K562 (cell line): Measurements from ENCODE around the gene RUNX1. TPM values are rescaled to one million over a fixed set of nuclear protein-coding genes. Genes with fewer than 3 reads are reported as not detected.
A peak's percentile ranks its signal among the peaks of the same experiment; 100 is the strongest.

Experiments used
- ATAC-seq: fragments of 200-7000 bp; cut with Tn5 transposase; 3 replicates; pipeline ENCODE4 v1.9.1; 2020; ENCODE audit warnings: moderate library complexity
- BruUV-seq: library from RNA; stranded (reverse); fragments of 400-500 nt; replicated peaks from 2 replicates; lab custom pipeline; 2021; lab: Mats Ljungman, UMichigan
- CTCF ChIA-PET: fragments of 300-600 bp; formaldehyde crosslinking; extraction: SDS; loops from one replicate; lab custom pipeline; 2021; ENCODE audit warnings: low intra/inter-chr PET ratio; lab: Yijun Ruan, JAX
- POLR2A ChIA-PET: fragments of 300-600, 350-650 bp; sonication (Branson Sonifier 250); formaldehyde crosslinking; extraction: SDS; loops from one replicate; lab custom pipeline; 2021; ENCODE audit warnings: antibody characterized with exemption, inconsistent platforms; lab: Yijun Ruan, JAX
- DNase-seq, 4 experiments: peaks; one replicate each; pipeline versions ENCODE4 v3.0.0 to v3.0.0-alpha.2; 2011 to 2018; ENCODE audit warnings: low spot score in 3 of 4, mixed read lengths in 3 of 4; ENCODE audit errors: extremely low read depth in 1 of 4
- FAIRE-seq: peaks from 2 replicates; lab custom pipeline; 2011; peaks lifted over from hg19 to GRCh38; lab: Jason Lieb, UNC
- H2AFZ ChIP-seq: 2 replicates; pipeline ENCODE4 v1.6.0; 2011; ENCODE audit warnings: low read depth, low read length, control low read depth, inconsistent platforms
- H3K27ac ChIP-seq: fragments of 200-600 bp; 3 replicates; pipeline ENCODE4 v1.8.0; 2011; ENCODE audit warnings: low read depth, mild to moderate bottlenecking, control low read depth, inconsistent platforms, low read length, moderate library complexity, mixed read lengths; ENCODE audit errors: extremely low read depth
- H3K27me3 ChIP-seq, 2 experiments: fragments of 300-600 bp in 1 of 2; 2 replicates in 1 of 2; 3 replicates in 1 of 2; pipeline versions ENCODE4 v1.6.0 to v1.8.0; 2011; ENCODE audit warnings: inconsistent platforms in 2 of 2, low read length in 2 of 2, mild to moderate bottlenecking in 1 of 2, mixed read lengths in 1 of 2, moderate library complexity in 1 of 2; ENCODE audit not compliant: control insufficient read depth in 2 of 2, insufficient read depth in 2 of 2
- H3K36me3 ChIP-seq: fragments of 300-600 bp; 3 replicates; pipeline ENCODE4 v1.8.0; 2011; ENCODE audit warnings: mild to moderate bottlenecking, low read length, inconsistent platforms; ENCODE audit not compliant: control insufficient read depth, insufficient read depth
- H3K4me1 ChIP-seq, 2 experiments: fragments of 200-600 bp in 1 of 2; replicated peaks in 1 of 2; 2 replicates in 1 of 2; 3 replicates in 1 of 2; pipeline versions ENCODE4 v1.5.1 to v1.8.0; 2011; ENCODE audit warnings: inconsistent platforms in 2 of 2, low read length in 2 of 2, mild to moderate bottlenecking in 1 of 2, mixed read lengths in 1 of 2, moderate library complexity in 1 of 2; ENCODE audit not compliant: control insufficient read depth in 2 of 2, insufficient read depth in 2 of 2
- H3K4me2 ChIP-seq: 2 replicates; pipeline ENCODE4 v1.6.1; 2011; ENCODE audit warnings: low read length, control low read depth, inconsistent platforms, mixed read lengths; ENCODE audit not compliant: insufficient read depth
- H3K4me3 ChIP-seq: fragments of 200-600 bp; sonication (generic), shearing (Covaris generic); 2 replicates; pipeline ENCODE4 v1.5.1; 2016; ENCODE audit warnings: control low read depth, inconsistent platforms
- H3K79me2 ChIP-seq: fragments of 200-600 bp; 3 replicates; pipeline ENCODE4 v1.8.0; 2011; ENCODE audit warnings: low read length, inconsistent platforms; ENCODE audit not compliant: control insufficient read depth, insufficient read depth
- H3K9ac ChIP-seq, 2 experiments: 2 replicates each; pipeline versions ENCODE4 v1.6.0 to v1.6.1; 2011; ENCODE audit warnings: low read depth in 2 of 2, low read length in 2 of 2, control low read depth in 1 of 2, inconsistent platforms in 1 of 2, mild to moderate bottlenecking in 1 of 2, mixed read lengths in 1 of 2; ENCODE audit not compliant: insufficient read depth in 1 of 2
- H3K9me1 ChIP-seq: one replicate; pipeline ENCODE4 v1.6.0; 2011; ENCODE audit warnings: inconsistent platforms, mild to moderate bottlenecking, low read length, moderate library complexity; ENCODE audit not compliant: control insufficient read depth, insufficient read depth
- H3K9me3 ChIP-seq: replicated peaks from 2 replicates; pipeline ENCODE4 v1.5.1; 2011; ENCODE audit warnings: low read depth, low read length, inconsistent platforms; ENCODE audit not compliant: control insufficient read depth, insufficient read depth
- H4K20me1 ChIP-seq: replicated peaks from 2 replicates; pipeline ENCODE4 v1.6.1; 2011; ENCODE audit warnings: low read length, inconsistent platforms, mixed read lengths; ENCODE audit not compliant: control insufficient read depth, insufficient read depth
- POLR2G ChIP-seq: fragments of 200-400 bp; formaldehyde crosslinking; IDR thresholded peaks from 2 replicates; pipeline ENCODE4 v1.6.1; 2017; ENCODE audit warnings: low read depth, mild to moderate bottlenecking, antibody characterized with exemption, low read length, moderate library complexity
- ZNF124 ChIP-seq: sonication (generic); formaldehyde crosslinking; IDR thresholded peaks from 2 replicates; pipeline ENCODE4 v1.8.1; 2022; ENCODE audit warnings: missing genetic modification reagents
- WGBS: fragments of 100-300 bp; shearing (Covaris generic); methylation state at CpG from one replicate; pipeline ENCODE4 v1.1.6; 2016; ENCODE audit warnings: low coverage, mixed read lengths; ENCODE audit not compliant: insufficient coverage; ENCODE audit errors: missing lambda C conversion rate; 5-methylcytosine and 5-hydroxymethylcytosine counted together
- in situ Hi-C: fragments of 300-500 bp; cut with MboI; formaldehyde crosslinking; loops from 4 replicates; pipeline ENCODE4 v1.15.0; 2018; ENCODE audit warnings: inconsistent platforms, mixed read lengths
- intact Hi-C: fragments of 100-400 bp; cut with micrococcal nuclease; formaldehyde crosslinking; loops from 2 replicates; pipeline ENCODE4 v1.14.2; 2022
- polyA plus RNA-seq, 8 experiments: library from polyadenylated mRNA; depleted of rRNA in 4 of 8; stranded (reverse) in 5 of 8; unstranded in 3 of 8; fragments of >200 nt; fragmentation: Nextera tagmentation in 2 of 8; fragmentation: Illumina TruSeq in 1 of 8; extraction: Ambion mirVana in 2 of 8; extraction: Trizol in 1 of 8; gene quantifications; 2 replicates each; pipeline versions ENCODE4 v1.2.1 to v1.2.3, GENCODE V29; 2011 to 2014; ENCODE audit warnings: inconsistent platforms in 1 of 8, missing spikeins in 1 of 8
- total RNA-seq, 7 experiments: library from RNA; depleted of rRNA in 6 of 7; stranded (reverse); fragments of >200 nt in 6 of 7; fragmentation: Illumina TruSeq in 2 of 7; extraction: Trizol in 2 of 7; gene quantifications; 2 replicates each; pipeline versions ENCODE4 v1.2.1 to v1.2.3, GENCODE V29; 2011 to 2021; ENCODE audit warnings: low replicate concordance in 1 of 7

The RUNX1 gene
- total and polyA plus RNA-seq, 9 of the 15 experiments (the other 6 are each of a cell fraction or from before 2014, with no cell fraction given), result 2.2 to 68.6 (median 17.8) TPM

DNA sequence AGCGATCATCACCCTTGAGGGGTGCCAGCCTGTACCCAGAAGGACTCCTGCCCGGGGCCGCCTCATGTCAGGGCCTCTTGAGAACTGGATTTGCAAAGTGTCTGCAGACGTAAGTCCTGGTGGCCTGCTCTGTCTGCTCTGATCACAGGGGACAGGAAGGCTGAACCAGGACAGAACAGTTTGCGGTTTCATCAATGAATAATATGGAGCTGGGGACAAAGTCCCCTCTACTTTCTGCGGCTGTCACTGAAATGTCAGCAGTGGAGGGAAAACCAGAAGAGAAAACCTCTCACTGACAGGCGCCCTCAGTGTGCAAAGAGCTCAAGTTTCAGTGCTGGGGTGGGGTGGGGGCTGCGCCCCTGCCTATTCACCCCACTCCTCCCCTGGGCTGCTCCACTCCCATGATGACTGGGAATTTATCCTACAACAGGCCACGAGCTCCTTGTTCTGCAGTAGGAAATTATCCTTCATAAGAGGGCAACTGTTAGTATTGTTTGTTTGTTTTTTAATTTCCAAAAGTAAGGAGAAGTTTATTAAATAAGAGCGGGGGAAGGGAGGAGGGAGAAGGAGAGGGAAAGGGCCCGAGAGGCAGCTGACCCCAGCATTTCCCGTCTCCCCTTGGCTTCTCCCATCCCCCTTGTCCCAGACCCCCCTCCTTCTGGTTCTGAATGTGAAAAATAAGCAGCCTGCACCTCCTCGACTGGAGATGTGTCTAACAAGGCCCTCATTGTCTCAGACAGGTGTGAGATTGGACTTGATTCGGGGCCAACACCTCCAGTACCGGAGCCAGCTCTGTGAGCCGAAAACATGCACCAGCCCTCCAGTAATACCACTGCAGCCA, 231.1 kb downstream of the RUNX1 start:
- no peak for ATAC-seq
- Histone ChIP-seq H3K36me3 (peaks cover 81% of the 10 kb centered on the region), H3K9me1 (no peaks in the 10 kb centered on the region), H3K27ac (no peak overlapping the region), H3K27me3 (no peaks in the 10 kb centered on the region), H3K9me3 (no peaks in the 10 kb centered on the region), H3K9ac (no peak overlapping the region), H3K4me1 (peaks cover 0 to 3% of the 10 kb centered on the region in 2 experiments; a peak in 1 of 5 replicates), H2AFZ (no peak overlapping the region), H3K4me2 (no peak overlapping the region), H4K20me1 (peaks cover 7% of the 10 kb centered on the region; the same call in 1 of the 2 replicates), H3K79me2 (no peaks in the 10 kb centered on the region), H3K4me3 (no peak overlapping the region)
- 89% methylated on average over 14 of the region's 16 CpGs for WGBS
- BruUV-seq, result no TSS peak
- POLR2A ChIA-PET, result interaction anchor here (0.6 to 1.0 kb wide), 4 partner anchors 8 to 398 kb away, joined by 3 to 4 read pairs (median 3); no protein-coding TSS in a partner anchor
- CTCF ChIA-PET, result no interaction called here
- TF ChIP-seq ZNF124 (CRISPR knock-in tag), result no peak
- 0 out of 2 replicates have a peak, but pooled peaks have one; percentile 27 for TF ChIP-seq POLR2G
- FAIRE-seq, result no peak
- in situ Hi-C loops (no loop called here), intact Hi-C loops (no loop called here)
- no peak for DNase-seq
